Spleen (tissue), 7 donors: ENCODE results near the gene WASHC1.
"Not testable (repeated sequence)": the region's sequence is repeated elsewhere in the genome, so short reads cannot be mapped to it uniquely, and the experiment has no call there.

Experiments
- POLR2A ChIP-seq, 3 donors: fragments of 450-650 bp; IDR thresholded peaks; one replicate each; pipeline ENCODE4 v1.5.1; 2017; ENCODE audit warnings: antibody characterized with exemption in 3 of 3, mild to moderate bottlenecking in 1 of 3
- TF ChIP-seq, protein P1 (sequence below), 11 experiments: fragments of 200-600 bp in 7 of 11; fragments of 450-650 bp in 4 of 11; sonication (generic) in 4 of 11; IDR thresholded peaks in 8 of 11; conservative IDR thresholded peaks in 3 of 11; 1 replicate in 7 of 11; 2 replicates in 4 of 11; pipeline versions ENCODE4 v1.4.0 to v1.8.0; 2016 to 2021; ENCODE audit warnings: antibody characterized with exemption in 11 of 11, inconsistent platforms in 4 of 11, mild to moderate bottlenecking in 1 of 11
- donor health status: DM: no; HTN: no; CAD: no; lungs with moderate emphysema.
- donor health status: DM: no; HTN: no; CAD: no.
- donor health status: DM: no; HTN: no; CAD: no.

DNA sequence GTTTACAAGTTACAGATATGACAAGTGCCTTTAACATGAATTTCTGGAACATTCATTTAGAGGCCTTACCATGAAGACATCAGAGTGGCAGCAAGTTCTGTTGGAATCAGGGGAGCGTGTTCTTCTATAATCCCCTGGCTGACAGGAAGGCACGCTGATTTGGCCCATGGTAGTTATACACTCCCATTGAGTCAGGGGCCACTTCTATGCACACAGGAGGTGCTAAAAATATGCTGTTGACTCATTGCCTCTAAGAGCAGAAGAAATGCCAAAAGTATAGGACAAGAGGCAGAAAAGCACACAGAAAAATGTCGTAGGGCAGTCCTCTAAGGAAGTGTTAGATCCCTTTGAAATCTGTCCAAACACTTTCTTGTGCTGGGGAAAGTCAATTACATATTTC is 49.1 kb upstream of the WASHC1 start:
- TF ChIP-seq, protein P1, sequence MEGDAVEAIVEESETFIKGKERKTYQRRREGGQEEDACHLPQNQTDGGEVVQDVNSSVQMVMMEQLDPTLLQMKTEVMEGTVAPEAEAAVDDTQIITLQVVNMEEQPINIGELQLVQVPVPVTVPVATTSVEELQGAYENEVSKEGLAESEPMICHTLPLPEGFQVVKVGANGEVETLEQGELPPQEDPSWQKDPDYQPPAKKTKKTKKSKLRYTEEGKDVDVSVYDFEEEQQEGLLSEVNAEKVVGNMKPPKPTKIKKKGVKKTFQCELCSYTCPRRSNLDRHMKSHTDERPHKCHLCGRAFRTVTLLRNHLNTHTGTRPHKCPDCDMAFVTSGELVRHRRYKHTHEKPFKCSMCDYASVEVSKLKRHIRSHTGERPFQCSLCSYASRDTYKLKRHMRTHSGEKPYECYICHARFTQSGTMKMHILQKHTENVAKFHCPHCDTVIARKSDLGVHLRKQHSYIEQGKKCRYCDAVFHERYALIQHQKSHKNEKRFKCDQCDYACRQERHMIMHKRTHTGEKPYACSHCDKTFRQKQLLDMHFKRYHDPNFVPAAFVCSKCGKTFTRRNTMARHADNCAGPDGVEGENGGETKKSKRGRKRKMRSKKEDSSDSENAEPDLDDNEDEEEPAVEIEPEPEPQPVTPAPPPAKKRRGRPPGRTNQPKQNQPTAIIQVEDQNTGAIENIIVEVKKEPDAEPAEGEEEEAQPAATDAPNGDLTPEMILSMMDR (IDR thresholded peaks at IDR 0.05 in 8 of 11, conservative IDR thresholded peaks at IDR 0.05 in 3 of 11), result not testable (repeated sequence)
- not testable (repeated sequence) for TF ChIP-seq POLR2A (IDR thresholded peaks at IDR 0.05)
